ENCODE results near the gene HSD17B8. TPM values are rescaled to one million over a fixed set of nuclear protein-coding genes. Genes with fewer than 3 reads are reported as not detected.
A peak's percentile ranks its signal among the peaks of the same experiment; 100 is the strongest.

HSD17B8 gene
- total RNA-seq, 1 donor from 2014 or later, result 4.0 TPM

DNA sequence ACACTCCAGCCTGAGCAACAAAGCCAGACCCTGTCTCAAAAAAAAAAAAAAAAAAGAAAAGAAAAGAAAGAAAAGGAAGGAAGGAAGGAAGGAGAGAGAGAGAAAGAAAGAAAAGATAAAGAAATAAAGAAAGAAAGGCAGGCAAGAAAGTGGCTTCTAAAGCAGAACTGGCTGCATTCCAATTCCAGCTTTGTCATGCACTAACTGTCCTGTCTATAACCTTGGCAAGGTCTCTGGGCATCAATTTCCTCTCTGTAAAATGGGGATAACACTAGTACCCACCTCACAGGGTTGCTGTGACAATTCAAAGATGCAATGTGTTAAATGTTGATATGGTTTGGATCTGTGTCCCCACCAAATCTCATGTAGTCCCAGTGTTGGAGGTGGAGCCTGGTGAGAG, 31.9 kb downstream of the HSD17B8 start:
- no peak for DNase-seq (ENCODE audit: extremely low read depth, low read depth, low spot score)

DNA sequence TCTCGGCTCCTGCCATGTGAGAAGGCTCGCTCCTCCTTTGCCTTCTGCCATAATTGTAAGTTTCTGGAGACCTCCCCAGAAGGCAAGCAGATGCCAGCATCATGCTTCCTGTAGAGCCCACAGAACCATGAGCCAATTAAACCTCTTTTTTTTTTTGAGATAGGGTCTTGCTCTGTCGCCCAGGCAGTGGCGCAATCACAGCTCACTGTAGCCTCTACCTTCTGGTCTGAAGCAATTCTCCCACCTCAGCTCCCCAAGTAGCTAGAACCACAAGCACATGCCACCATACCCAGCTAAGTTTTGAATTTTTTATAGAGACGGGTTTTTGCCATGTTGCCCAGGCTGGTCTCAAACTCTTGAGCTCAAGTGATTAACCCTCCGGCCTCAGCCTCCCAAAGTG, 32.4 kb downstream of the HSD17B8 start:
- DNase-seq (ENCODE audit: extremely low read depth, low read depth, low spot score), result no peak

DNA sequence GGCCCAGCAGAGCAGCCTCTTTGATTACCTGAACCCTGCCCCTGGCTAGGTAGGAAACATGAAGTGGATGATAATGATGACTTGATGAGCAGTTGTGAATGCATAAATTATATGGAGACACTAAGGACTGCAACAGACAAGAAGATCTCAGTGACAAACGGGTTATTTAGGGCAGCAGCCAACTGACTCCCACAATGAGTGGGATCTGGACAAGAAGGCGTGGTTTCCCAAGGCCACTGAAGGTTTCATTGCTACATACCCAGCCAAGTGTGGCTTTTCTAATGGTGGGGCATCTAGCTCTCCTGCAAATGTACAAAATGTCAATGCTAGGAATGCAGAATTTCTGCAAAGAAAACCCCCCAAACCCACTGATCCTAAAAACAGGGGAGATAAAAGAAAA, 33.3 kb downstream of the HSD17B8 start:
- no peak for DNase-seq (ENCODE audit: extremely low read depth, low read depth, low spot score)

DNA sequence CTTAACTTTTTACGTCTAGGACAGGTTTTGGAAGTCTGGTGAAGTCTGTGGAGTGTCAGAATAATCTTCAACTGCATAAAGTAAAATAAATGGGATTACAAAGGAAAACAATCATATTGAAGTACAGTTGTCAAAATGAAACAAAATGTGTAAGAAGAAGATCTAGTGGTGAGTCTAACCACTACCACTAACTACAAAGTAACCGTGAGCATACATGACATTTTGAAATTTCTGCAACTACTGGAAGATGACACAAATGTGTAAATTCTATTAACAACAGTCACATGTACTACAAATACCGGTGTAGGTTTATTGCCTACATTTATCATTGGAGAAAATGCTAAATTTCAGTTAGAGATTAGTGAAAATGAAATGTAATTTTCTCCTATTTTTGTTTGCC, 37.5 kb downstream of the HSD17B8 start:
- no peak for DNase-seq (ENCODE audit: extremely low read depth, low read depth, low spot score)

DNA sequence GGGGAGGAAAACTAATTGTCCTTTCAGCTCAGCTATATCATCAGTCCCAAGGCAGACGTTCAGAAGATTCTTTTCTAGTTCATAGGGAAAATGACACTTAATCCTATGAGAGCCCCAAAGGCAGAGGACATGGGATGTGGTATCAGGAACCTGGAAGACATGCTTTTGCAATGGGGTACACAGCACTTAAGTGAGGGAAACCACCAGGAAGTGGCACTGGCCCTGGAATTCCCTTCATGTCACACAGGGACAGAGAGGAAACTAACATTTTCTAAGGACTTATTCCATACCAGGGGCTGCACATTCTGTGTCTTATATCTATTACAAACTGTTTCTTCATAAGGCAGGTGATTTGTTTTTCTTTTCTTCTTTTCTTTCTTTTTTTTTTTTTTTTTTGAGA, 39.0 kb downstream of the HSD17B8 start:
- no peak for DNase-seq (ENCODE audit: extremely low read depth, low read depth, low spot score)

DNA sequence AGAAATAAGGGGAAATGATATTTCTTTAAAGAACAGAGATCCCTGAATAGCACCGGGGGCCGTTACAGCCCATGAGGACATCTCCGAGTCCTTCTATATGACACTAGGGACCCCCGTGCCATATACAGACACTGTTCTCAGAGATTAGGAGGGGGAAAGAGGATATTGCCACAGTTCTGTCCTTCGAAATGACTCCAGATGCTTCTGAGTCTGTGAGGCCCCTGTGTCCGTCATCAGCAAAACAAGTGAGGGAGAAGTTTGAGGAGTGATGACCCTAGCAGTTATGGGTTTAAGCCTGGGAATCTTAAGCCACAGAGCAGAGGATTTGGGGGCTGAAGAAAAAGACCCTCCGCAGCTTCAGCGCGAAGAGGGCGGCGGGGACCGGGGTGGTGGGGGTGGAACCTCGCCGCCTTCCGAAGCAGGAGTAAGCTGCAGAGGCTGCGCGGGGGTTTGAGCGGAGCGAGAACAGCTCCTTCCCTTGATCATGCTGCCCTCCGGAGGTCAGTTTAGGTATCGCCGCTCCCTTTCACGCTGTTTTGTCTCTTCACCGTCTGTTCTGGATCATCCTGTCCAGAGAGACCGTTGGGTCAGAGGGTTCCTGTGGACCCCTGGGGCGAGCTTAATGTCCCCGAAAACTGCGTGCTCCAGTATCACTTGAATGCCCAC, 43.7 kb downstream of the HSD17B8 start:
- DNase-seq (ENCODE audit: extremely low read depth, low read depth, low spot score), result peak; percentile 48

DNA sequence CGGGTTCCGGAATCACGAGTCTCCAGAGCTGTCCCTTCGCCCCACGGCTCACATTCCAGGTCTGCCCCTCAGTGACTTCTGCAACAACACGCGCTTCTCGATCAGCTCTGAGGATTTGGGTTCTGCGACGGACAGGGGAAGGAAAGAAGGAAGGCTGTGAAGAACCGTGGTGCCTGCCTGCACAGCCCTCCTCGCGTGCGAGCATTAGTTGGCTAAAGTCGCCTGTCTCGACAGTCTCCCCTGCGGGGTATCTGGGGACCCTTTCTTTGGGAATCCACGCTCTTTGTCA, 44.1 kb downstream of the HSD17B8 start:
- DNase-seq (ENCODE audit: extremely low read depth, low read depth, low spot score), result no peak

DNA sequence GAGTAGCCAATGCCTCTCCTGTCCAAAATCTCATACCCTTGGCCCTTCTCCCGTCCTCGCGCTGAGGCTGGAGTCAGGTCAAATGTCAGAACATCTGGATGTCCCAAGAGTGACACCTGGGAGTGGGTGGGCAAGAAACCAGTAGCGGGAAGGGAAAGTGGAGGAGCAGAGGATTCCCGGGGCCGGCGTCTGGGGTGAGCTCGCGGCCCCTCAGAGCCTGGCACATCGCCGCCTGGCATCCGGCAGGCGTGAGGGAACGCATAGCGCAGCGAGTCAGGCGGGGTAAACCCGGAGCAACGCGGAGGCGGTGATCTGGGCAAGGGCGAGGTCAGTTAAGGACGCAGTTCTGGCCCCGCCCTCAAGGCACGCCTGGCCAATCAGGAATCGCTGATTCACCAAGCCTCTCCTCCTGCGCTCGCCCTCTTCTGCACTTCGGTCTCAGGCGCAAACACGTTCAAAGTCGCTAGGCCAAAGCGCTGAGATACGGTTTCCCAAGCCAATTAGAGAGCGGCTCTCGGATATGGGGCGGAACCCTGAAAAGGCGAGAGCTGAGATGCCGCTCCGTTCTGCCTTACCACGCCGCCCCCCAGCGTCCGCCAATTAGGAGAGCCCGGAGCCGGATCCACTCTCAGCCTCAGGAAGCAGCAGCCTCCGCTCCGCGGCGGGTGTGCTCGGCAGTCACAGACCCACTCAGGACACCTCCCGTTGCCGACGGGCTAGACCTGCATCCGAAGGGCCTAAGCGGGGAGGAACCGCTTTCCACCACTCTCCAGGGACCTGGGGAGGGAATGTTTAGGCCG, 44.7 kb downstream of the HSD17B8 start:
- DNase-seq (ENCODE audit: extremely low read depth, low read depth, low spot score), result peak; percentile 97

DNA sequence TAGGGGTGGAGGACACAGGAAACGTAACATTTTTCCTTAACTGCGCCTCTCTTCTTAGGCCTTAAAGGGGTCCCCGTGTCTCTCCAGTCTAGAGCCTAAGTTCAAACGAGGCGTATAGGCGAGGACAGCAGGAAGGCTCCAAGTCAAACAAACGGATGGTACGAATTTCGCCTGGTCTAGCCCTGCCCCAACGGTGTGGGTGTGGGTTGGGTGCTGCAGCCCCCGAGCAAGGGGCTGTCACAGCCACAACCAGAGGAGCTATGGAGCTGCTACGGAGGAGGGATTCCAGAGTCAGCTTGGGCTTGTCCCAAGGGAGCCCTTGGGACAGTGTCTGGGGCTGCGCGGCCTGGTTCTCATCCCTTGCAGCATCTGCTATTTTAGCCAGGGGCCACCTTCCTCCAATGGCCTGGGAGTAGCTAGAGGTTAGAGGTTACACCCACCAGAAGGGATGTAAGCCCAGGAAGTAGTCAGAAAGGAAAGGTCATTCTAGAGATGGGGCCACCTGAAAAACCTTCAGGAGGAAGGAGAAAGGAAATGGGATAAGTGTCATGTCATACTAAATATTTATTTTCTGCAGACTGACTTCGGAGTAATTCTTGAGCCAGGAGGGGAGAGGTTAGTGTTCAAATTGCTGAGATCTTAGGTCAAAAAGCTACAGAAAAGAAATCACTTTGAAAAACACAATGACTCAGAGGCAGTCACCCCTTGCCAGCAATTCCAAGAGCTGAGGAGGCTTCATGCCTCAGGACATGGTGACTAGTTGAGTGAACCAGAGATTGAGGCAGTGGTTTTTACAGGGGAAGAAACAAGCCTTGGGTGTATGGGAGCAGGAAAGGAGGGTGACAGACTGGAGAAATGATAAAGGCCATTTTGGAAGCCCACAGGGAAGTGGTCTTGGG, 45.5 kb downstream of the HSD17B8 start:
- no peak for DNase-seq (ENCODE audit: extremely low read depth, low read depth, low spot score)

DNA sequence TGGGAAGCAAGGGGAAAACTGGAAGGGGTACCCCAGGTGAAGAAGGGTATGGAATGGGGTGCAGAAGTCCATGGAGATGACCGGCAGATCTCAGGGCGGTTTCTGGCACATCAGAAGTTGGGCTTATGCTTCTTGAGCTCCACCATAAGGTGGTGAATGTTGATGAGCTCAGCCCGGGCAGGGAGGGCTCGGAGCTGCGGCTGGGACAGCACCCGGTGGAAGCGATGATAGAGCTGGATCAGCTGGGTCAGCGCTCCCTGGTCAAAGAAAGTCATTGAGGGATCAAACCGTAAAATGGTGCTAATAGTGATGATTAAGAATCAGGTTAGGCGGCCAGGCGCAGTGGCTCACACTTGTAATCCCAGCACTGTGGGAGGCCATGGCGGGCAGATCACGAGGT, 46.3 kb downstream of the HSD17B8 start:
- no peak for DNase-seq (ENCODE audit: extremely low read depth, low read depth, low spot score)

DNA sequence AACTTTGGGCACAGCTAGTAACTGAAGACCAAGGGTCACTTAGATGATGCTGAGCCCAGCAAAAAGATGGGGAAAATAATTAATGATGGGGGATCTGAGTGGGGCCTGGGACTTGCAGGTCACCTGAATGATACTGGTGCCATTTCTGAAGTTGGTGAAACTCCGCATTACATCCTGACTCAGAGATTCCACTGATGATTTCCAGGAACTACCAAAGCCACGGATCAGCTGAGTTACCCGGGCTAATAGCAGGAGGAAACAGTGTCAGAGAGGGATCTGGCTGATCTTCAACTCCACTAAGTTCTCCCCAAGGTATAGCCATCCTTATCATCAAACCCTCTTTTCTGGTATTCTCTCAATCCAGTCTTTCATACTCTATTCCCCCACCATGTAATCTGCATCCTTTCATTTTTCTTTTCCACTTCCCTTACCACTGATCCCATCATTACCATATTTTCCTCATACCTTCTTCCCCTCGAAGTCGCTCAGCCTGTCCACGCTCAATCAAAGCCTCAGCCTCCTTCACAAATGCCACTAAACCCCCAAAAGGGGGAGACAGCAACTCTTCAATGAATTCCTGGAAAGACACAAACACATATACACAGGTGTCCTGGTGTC, 47.0 kb downstream of the HSD17B8 start:
- no peak for DNase-seq (ENCODE audit: extremely low read depth, low read depth, low spot score)

DNA sequence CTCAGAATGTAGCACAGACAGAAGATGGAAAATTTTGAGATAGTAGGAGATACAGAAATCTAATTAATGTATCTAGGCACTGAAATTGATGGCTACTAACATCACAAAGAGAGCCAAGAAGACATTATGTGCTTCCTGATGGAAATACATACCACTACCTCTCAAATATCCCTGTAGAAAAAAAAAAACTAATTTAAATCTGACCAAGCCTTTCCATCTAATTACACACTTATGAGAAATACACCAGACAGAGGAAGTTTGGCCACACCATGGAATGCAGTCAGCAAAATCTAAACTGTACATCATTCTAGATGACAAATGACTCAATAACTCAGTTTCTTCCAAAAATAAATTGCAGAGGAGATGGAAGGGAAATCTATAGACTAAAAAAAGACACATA, 48.3 kb downstream of the HSD17B8 start:
- no peak for DNase-seq (ENCODE audit: extremely low read depth, low read depth, low spot score)

DNA sequence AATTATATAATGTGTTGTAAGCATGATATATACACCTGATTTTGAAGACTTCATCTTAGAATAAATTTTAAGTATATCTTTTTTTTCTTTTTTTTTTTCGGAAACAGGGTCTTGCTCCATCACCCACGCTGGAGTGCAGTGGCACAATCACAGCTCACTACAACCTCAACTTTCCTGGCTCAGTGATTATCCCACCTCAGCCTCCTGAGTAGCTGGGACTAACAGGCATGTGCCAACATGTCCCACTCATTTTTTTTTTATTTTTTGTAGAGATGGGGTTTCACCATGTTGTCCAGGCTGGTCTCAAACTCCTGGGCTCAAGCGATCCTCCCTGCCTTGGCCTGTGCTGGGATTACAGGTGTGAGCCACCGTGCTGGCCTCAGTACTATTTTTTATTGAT, 50.1 kb downstream of the HSD17B8 start:
- DNase-seq (ENCODE audit: extremely low read depth, low read depth, low spot score), result no peak

Other genes starting within 250 kb of the HSD17B8 start
- gene BRD2, start 236.1 kb upstream of the HSD17B8 start, total RNA-seq, result 116 and 138 TPM in 2 replicates
- not detected in 2 replicates for gene HLA-DOA, start 195.1 kb upstream of the HSD17B8 start, total RNA-seq
- 7.3 and 12.8 TPM in 2 replicates for gene HLA-DPA1, start 131.0 kb upstream of the HSD17B8 start, total RNA-seq
- 2.4 and 8.0 TPM in 2 replicates for gene HLA-DPB1, start 128.7 kb upstream of the HSD17B8 start, total RNA-seq
- under 0.01 and 0.53 TPM in 2 replicates for gene COL11A2, start 12.2 kb upstream of the HSD17B8 start, total RNA-seq
- gene RXRB, start 4.0 kb upstream of the HSD17B8 start, total RNA-seq, result 24.6 and 25.2 TPM in 2 replicates
- gene SLC39A7, start 3.8 kb upstream of the HSD17B8 start, total RNA-seq, result 124 and 143 TPM in 2 replicates
- gene RING1, start 3.8 kb downstream of the HSD17B8 start, total RNA-seq, result 9.6 and 15.2 TPM in 2 replicates
- gene VPS52, start 67.2 kb downstream of the HSD17B8 start, total RNA-seq, result 29.6 and 34.5 TPM in 2 replicates
- 2,187 and 4,134 TPM in 2 replicates for gene RPS18, start 67.4 kb downstream of the HSD17B8 start, total RNA-seq
- gene B3GALT4, start 72.5 kb downstream of the HSD17B8 start, total RNA-seq, result 4.5 and 6.8 TPM in 2 replicates
- 63.4 and 91.0 TPM in 2 replicates for gene WDR46, start 84.6 kb downstream of the HSD17B8 start, total RNA-seq
- 34.1 and 40.8 TPM in 2 replicates for gene PFDN6, start 84.9 kb downstream of the HSD17B8 start, total RNA-seq
- 51.6 and 65.5 TPM in 2 replicates for gene RGL2, start 94.3 kb downstream of the HSD17B8 start, total RNA-seq
- 244 and 415 TPM in 2 replicates for gene TAPBP, start 109.4 kb downstream of the HSD17B8 start, total RNA-seq
- gene ZBTB22, start 113.1 kb downstream of the HSD17B8 start, total RNA-seq, result 11.0 and 12.4 TPM in 2 replicates
- gene DAXX, start 118.3 kb downstream of the HSD17B8 start, total RNA-seq, result 47.0 and 58.9 TPM in 2 replicates
- gene KIFC1, start 187.2 kb downstream of the HSD17B8 start, total RNA-seq, result 3.9 and 21.9 TPM in 2 replicates
- gene PHF1, start 206.4 kb downstream of the HSD17B8 start, total RNA-seq, result 21.5 and 34.8 TPM in 2 replicates
- 140 and 146 TPM in 2 replicates for gene CUTA, start 213.5 kb downstream of the HSD17B8 start, total RNA-seq
- 3.1 and 6.1 TPM in 2 replicates for gene SYNGAP1, start 215.4 kb downstream of the HSD17B8 start, total RNA-seq
- gene ZBTB9, start 249.9 kb downstream of the HSD17B8 start, total RNA-seq, result 3.7 and 7.2 TPM in 2 replicates